Stimulated activated naive B cell treated with anti-CD40 and anti-IgM and Interleukin-4, amounts not matched to agents 10 μg/mL and 1 μg/mL and 100 μg/mL, for 72 hours (primary cell): Measurements from ENCODE around the gene EXOC7.
A peak's percentile ranks its signal among the peaks of the same experiment; 100 is the strongest.

Source experiments
- ATAC-seq, 2 donors: fragments of 150-1000 bp; cut with Tn5 transposase; replicated peaks; 2 replicates each; pipeline ENCODE4 v1.10.0; 2021; ENCODE audit warnings: moderate library complexity in 1 of 2
- DNase-seq: peaks from one replicate; pipeline ENCODE4 v3.0.0; 2021
- H3K27ac Mint-ChIP-seq: one replicate; pipeline ENCODE4 v1.8.0; 2022; ENCODE audit warnings: mild to moderate bottlenecking, mixed read lengths
- H3K27me3 Mint-ChIP-seq, 2 donors: one replicate each; pipeline ENCODE4 v1.8.0; 2022; ENCODE audit warnings: mixed read lengths in 2 of 2
- H3K36me3 Mint-ChIP-seq, 2 donors: one replicate each; pipeline ENCODE4 v1.8.0; 2022; ENCODE audit warnings: mixed read lengths in 2 of 2, mild to moderate bottlenecking in 1 of 2
- H3K4me1 Mint-ChIP-seq, 2 donors: one replicate each; pipeline ENCODE4 v1.8.0; 2022; ENCODE audit warnings: mixed read lengths in 2 of 2, mild to moderate bottlenecking in 1 of 2
- H3K4me3 Mint-ChIP-seq, 2 donors: one replicate each; pipeline ENCODE4 v1.8.0; 2022; ENCODE audit warnings: mild to moderate bottlenecking in 2 of 2, mixed read lengths in 2 of 2, moderate library complexity in 1 of 2
- H3K9me3 Mint-ChIP-seq, 2 donors: one replicate each; pipeline ENCODE4 v1.8.0; 2022; ENCODE audit warnings: mixed read lengths in 2 of 2, mild to moderate bottlenecking in 1 of 2

Gene EXOC7

GRCh38 chr17:76132574-76133338 lies 29.2 kb upstream of the EXOC7 start:
- H3K36me3 Mint-ChIP-seq, result no peaks in the 10 kb centered on the region
- DNase-seq, result no peak
- no peaks in the 10 kb centered on the region for H3K9me3 Mint-ChIP-seq
- ATAC-seq, result no peak
- H3K27ac Mint-ChIP-seq, result no peak overlapping the region
- no peak overlapping the region for H3K4me3 Mint-ChIP-seq
- H3K4me1 Mint-ChIP-seq, result peaks cover 8 to 15% of the 10 kb centered on the region in 2 donors
- H3K27me3 Mint-ChIP-seq, result peaks cover 16 to 18% of the 10 kb centered on the region in 2 donors

GRCh38 chr17:76131692-76132573 lies 28.3 kb upstream of the EXOC7 start:
- Mint-ChIP-seq H3K27ac (no peak overlapping the region), H3K36me3 (no peaks in the 10 kb centered on the region), H3K4me3 (no peak overlapping the region), H3K4me1 (peaks cover 8 to 20% of the 10 kb centered on the region in 2 donors), H3K9me3 (no peaks in the 10 kb centered on the region), H3K27me3 (peaks cover 16 to 18% of the 10 kb centered on the region in 2 donors)
- DNase-seq (no peak), ATAC-seq (no peak)

- no peaks in the 10 kb centered on the region for H3K9me3 Mint-ChIP-seq
- DNase-seq (no peak), ATAC-seq (no peak)
- no peak overlapping the region for H3K27ac Mint-ChIP-seq
- H3K4me1 Mint-ChIP-seq, result peaks cover 11 to 27% of the 10 kb centered on the region in 2 donors
- no peaks in the 10 kb centered on the region for H3K36me3 Mint-ChIP-seq
- no peak overlapping the region for H3K4me3 Mint-ChIP-seq
- H3K27me3 Mint-ChIP-seq, result peaks cover 16 to 18% of the 10 kb centered on the region in 2 donors
Observed at GRCh38 chr17:76131051-76131691, 27.6 kb upstream of the EXOC7 start.

- Mint-ChIP-seq H3K4me3 (no peak overlapping the region), H3K27ac (no peak overlapping the region), H3K36me3 (no peaks in the 10 kb centered on the region), H3K4me1 (peaks cover 11 to 26% of the 10 kb centered on the region in 2 donors), H3K9me3 (no peaks in the 10 kb centered on the region), H3K27me3 (peaks cover 16 to 18% of the 10 kb centered on the region in 2 donors)
- no peak for ATAC-seq
- DNase-seq, result no peak
Observed at GRCh38 chr17:76130473-76130872, 26.9 kb upstream of the EXOC7 start.

GRCh38 chr17:76125922-76126321 lies 22.3 kb upstream of the EXOC7 start:
- DNase-seq (no peak), ATAC-seq (no peak)
- Mint-ChIP-seq H3K27me3 (peaks cover 4 to 6% of the 10 kb centered on the region in 2 donors), H3K27ac (no peak overlapping the region), H3K9me3 (peaks cover 0 to 4% of the 10 kb centered on the region in 2 donors), H3K4me3 (no peak overlapping the region), H3K4me1 (peaks cover 23 to 43% of the 10 kb centered on the region in 2 donors), H3K36me3 (peaks cover 0 to 4% of the 10 kb centered on the region in 2 donors)

GRCh38 chr17:76125391-76125675 lies 21.7 kb upstream of the EXOC7 start:
- ATAC-seq, result no peak
- Mint-ChIP-seq H3K4me1 (peaks cover 26 to 41% of the 10 kb centered on the region in 2 donors), H3K27me3 (peaks cover 0 to under 1% of the 10 kb centered on the region in 2 donors), H3K27ac (no peak overlapping the region), H3K4me3 (no peak overlapping the region), H3K9me3 (peaks cover 0 to 4% of the 10 kb centered on the region in 2 donors), H3K36me3 (peaks cover 0 to 4% of the 10 kb centered on the region in 2 donors)
- no peak for DNase-seq

- H3K9me3 Mint-ChIP-seq, result peaks cover 0 to 4% of the 10 kb centered on the region in 2 donors
- H3K4me1 Mint-ChIP-seq, result peaks cover 26 to 41% of the 10 kb centered on the region in 2 donors
- H3K36me3 Mint-ChIP-seq, result peaks cover 0 to 4% of the 10 kb centered on the region in 2 donors
- H3K4me3 Mint-ChIP-seq, result no peak overlapping the region
- no peak for DNase-seq
- H3K27me3 Mint-ChIP-seq, result no peaks in the 10 kb centered on the region
- no peak for ATAC-seq
- H3K27ac Mint-ChIP-seq, result peak overlapping the region; percentile 39
Observed at GRCh38 chr17:76124582-76125390, 21.2 kb upstream of the EXOC7 start.

- ATAC-seq, result no peak
- DNase-seq, result no peak
Observed at GRCh38 chr17:76123749-76124581, 20.4 kb upstream of the EXOC7 start.

GRCh38 chr17:76123191-76123499 lies 19.6 kb upstream of the EXOC7 start:
- Mint-ChIP-seq H3K4me3 (peak overlapping the region; percentile 31 to 34), H3K27me3 (no peaks in the 10 kb centered on the region), H3K9me3 (peaks cover 0 to 4% of the 10 kb centered on the region in 2 donors), H3K4me1 (peaks cover 30 to 48% of the 10 kb centered on the region in 2 donors), H3K27ac (peak overlapping the region; percentile 76), H3K36me3 (peaks cover 0 to 4% of the 10 kb centered on the region in 2 donors)
- no peak for DNase-seq
- ATAC-seq, result no peak

More at GRCh38 chr17:76123749-76124581, 20.4 kb upstream of the EXOC7 start:
- Mint-ChIP-seq H3K4me3 (no peak overlapping the region), H3K4me1 (peaks cover 30 to 48% of the 10 kb centered on the region in 2 donors), H3K9me3 (peaks cover 0 to 4% of the 10 kb centered on the region in 2 donors), H3K36me3 (peaks cover 0 to 4% of the 10 kb centered on the region in 2 donors), H3K27me3 (no peaks in the 10 kb centered on the region), H3K27ac (no peak overlapping the region)

GRCh38 chr17:76122431-76123190 lies 19.0 kb upstream of the EXOC7 start:
- DNase-seq (no peak), ATAC-seq (no peak)
- Mint-ChIP-seq H3K9me3 (peaks cover 0 to 4% of the 10 kb centered on the region in 2 donors), H3K27me3 (no peaks in the 10 kb centered on the region), H3K27ac (peak overlapping the region; percentile 90), H3K4me3 (peak overlapping the region; percentile 63 to 78), H3K4me1 (peaks cover 30 to 48% of the 10 kb centered on the region in 2 donors), H3K36me3 (peaks cover 0 to 4% of the 10 kb centered on the region in 2 donors)

- DNase-seq, result no peak
- peaks cover 30 to 44% of the 10 kb centered on the region in 2 donors for H3K4me1 Mint-ChIP-seq
- H3K9me3 Mint-ChIP-seq, result peaks cover 0 to 4% of the 10 kb centered on the region in 2 donors
- H3K27ac Mint-ChIP-seq, result peak overlapping the region; percentile 93
- H3K4me3 Mint-ChIP-seq, result peak overlapping the region; percentile 63 to 78
- no peaks in the 10 kb centered on the region for H3K27me3 Mint-ChIP-seq
- ATAC-seq, result peak; percentile 36 to 38
- peaks cover 0 to 4% of the 10 kb centered on the region in 2 donors for H3K36me3 Mint-ChIP-seq
Observed at GRCh38 chr17:76121932-76122430, 18.4 kb upstream of the EXOC7 start.

- Mint-ChIP-seq H3K27ac (no peak overlapping the region), H3K4me3 (no peak overlapping the region), H3K36me3 (peaks cover 0 to 4% of the 10 kb centered on the region in 2 donors), H3K4me1 (peaks cover 27 to 37% of the 10 kb centered on the region in 2 donors), H3K27me3 (no peaks in the 10 kb centered on the region), H3K9me3 (peaks cover 0 to 4% of the 10 kb centered on the region in 2 donors)
- DNase-seq (no peak), ATAC-seq (no peak)
Observed at GRCh38 chr17:76120658-76121008, 17.0 kb upstream of the EXOC7 start.
